Subcutaneous adipose tissue (tissue), 4 donors: ENCODE results near the gene ASRGL1. TPM values are rescaled to one million over a fixed set of nuclear protein-coding genes. Genes with fewer than 3 reads are reported as not detected.

ENCODE experiments used
- CTCF ChIP-seq: fragments of 450-650 bp; IDR thresholded peaks from one replicate; pipeline ENCODE4 v1.5.1; 2016; ENCODE audit warnings: low read depth, mild to moderate bottlenecking, control low read depth, antibody characterized with exemption, moderate library complexity
- total RNA-seq, 4 donors: library from RNA; depleted of rRNA; stranded (reverse); fragments of >200 nt; gene quantifications; one replicate each; pipeline ENCODE4 v1.1.0, GENCODE V29; 2016

Gene ASRGL1
- total RNA-seq, 4 donors from 2014 or later = 9.6 to 32.0 (median 15.0) TPM

- no peak for TF ChIP-seq CTCF
These were observed 8.6 kb downstream of the ASRGL1 start for GRCh38 chr11:62345861-62346260.

- TF ChIP-seq CTCF = no peak
These were observed 15.4 kb downstream of the ASRGL1 start for GRCh38 chr11:62352355-62353336.

- no peak for TF ChIP-seq CTCF
These were observed 16.6 kb downstream of the ASRGL1 start for GRCh38 chr11:62353841-62354240.

GRCh38 chr11:62358273-62358672 lies 21.0 kb downstream of the ASRGL1 start:
- TF ChIP-seq CTCF = no peak

- no peak for TF ChIP-seq CTCF
These were observed 22.2 kb downstream of the ASRGL1 start for GRCh38 chr11:62359475-62359874.

GRCh38 chr11:62360685-62361084 lies 23.4 kb downstream of the ASRGL1 start:
- no peak for TF ChIP-seq CTCF

- no peak for TF ChIP-seq CTCF
These were observed 33.6 kb downstream of the ASRGL1 start for GRCh38 chr11:62370743-62371440.
